HEK293T (cell line): Measurements from ENCODE around the gene ADSS1.

ENCODE experiments used
- CTCF ChIA-PET: fragments of 350-600 bp; formaldehyde crosslinking; extraction: SDS; loops from one replicate; lab custom pipeline; 2021; ENCODE audit warnings: antibody characterized with exemption, inconsistent platforms; lab: Yijun Ruan, JAX
- POLR2A ChIA-PET: fragments of 350-600 bp; formaldehyde crosslinking; extraction: SDS; loops from one replicate; lab custom pipeline; 2020; ENCODE audit warnings: antibody characterized with exemption, inconsistent platforms; lab: Yijun Ruan, JAX
- DNase-seq: peaks from one replicate; pipeline ENCODE4 v3.0.0; 2012; ENCODE audit warnings: mixed read lengths; ENCODE audit errors: extremely low spot score
- ARNT ChIP-seq: fragments of 450-650 bp; IDR thresholded peaks from 2 replicates; pipeline ENCODE4 v1.6.1; 2017; ENCODE audit warnings: mild to moderate bottlenecking
- BHLHE40 ChIP-seq: fragments of 450-650 bp; IDR thresholded peaks from 2 replicates; pipeline ENCODE4 v1.6.1; 2016; ENCODE audit warnings: mild to moderate bottlenecking, moderate library complexity, borderline replicate concordance
- CTBP1 ChIP-seq: fragments of 450-650 bp; IDR thresholded peaks from 2 replicates; pipeline ENCODE4 v1.6.1; 2016; ENCODE audit warnings: borderline replicate concordance
- ELF4 ChIP-seq: fragments of 450-650 bp; IDR thresholded peaks from 2 replicates; pipeline ENCODE4 v1.6.1; 2017; ENCODE audit warnings: antibody characterized with exemption
- FOXA1 ChIP-seq: fragments of 450-650 bp; IDR thresholded peaks from 2 replicates; pipeline ENCODE4 v1.6.1; 2016; ENCODE audit warnings: mild to moderate bottlenecking
- FOXK2 ChIP-seq: fragments of 450-650 bp; IDR thresholded peaks from 2 replicates; pipeline ENCODE4 v1.6.1; 2016; ENCODE audit warnings: mild to moderate bottlenecking
- FOXM1 ChIP-seq: fragments of 450-650 bp; IDR thresholded peaks from 2 replicates; pipeline ENCODE4 v1.6.1; 2017; ENCODE audit warnings: mild to moderate bottlenecking, borderline replicate concordance
- HDGF ChIP-seq: fragments of 450-650 bp; IDR thresholded peaks from 2 replicates; pipeline ENCODE4 v1.6.1; 2017; ENCODE audit warnings: antibody characterized with exemption, borderline replicate concordance
- L3MBTL2 ChIP-seq: fragments of 450-650 bp; conservative IDR thresholded peaks from 2 replicates; pipeline ENCODE4 v1.6.1; 2016; ENCODE audit warnings: mild to moderate bottlenecking
- LEF1 ChIP-seq: fragments of 450-650 bp; IDR thresholded peaks from 2 replicates; pipeline ENCODE4 v1.6.1; 2017; ENCODE audit warnings: mild to moderate bottlenecking, borderline replicate concordance
- NFRKB ChIP-seq: fragments of 450-650 bp; IDR thresholded peaks from 2 replicates; pipeline ENCODE4 v1.6.1; 2016; ENCODE audit warnings: mild to moderate bottlenecking, moderate library complexity
- SP1 ChIP-seq: fragments of 450-650 bp; IDR thresholded peaks from 2 replicates; pipeline ENCODE4 v1.6.1; 2017
- SUZ12 ChIP-seq: fragments of 450-650 bp; IDR thresholded peaks from 2 replicates; pipeline ENCODE4 v1.6.1; 2016; ENCODE audit warnings: mild to moderate bottlenecking
- TARDBP ChIP-seq: fragments of 450-650 bp; IDR thresholded peaks from 2 replicates; pipeline ENCODE4 v1.6.1; 2016
- ZNF384 ChIP-seq: fragments of 450-650 bp; IDR thresholded peaks from 2 replicates; pipeline ENCODE4 v1.6.1; 2016
- TF ChIP-seq, protein P1 (sequence below): fragments of 450-650 bp; IDR thresholded peaks from 2 replicates; pipeline ENCODE4 v1.6.1; 2016

The ADSS1 gene

DNA sequence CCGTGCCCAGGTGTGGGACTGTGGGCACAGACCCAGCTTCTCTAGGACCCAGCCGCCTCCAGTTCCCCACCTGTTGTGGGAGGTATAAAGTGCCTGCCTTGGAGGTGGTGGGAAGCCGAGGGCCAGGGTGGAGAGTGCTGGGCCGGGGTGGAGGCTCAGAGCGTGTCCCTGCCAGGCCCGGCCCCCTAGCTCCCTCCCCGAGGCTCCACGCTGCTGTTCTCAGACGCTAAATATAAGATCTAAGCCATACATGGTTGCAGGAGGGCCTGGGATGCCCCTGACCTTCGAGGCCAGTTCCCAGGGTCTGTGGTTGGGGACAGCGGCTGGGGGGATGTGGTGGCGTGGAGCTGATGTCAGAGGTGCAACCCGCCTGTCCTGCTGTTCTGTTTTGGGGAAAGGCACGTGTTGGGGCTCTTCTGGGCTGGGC, 23.8 kb upstream of the ADSS1 start:
- POLR2A ChIA-PET: interaction anchor here (0.8 kb wide), 1 partner anchor 169 kb away, joined by 3 read pairs; no protein-coding TSS in a partner anchor
- CTCF ChIA-PET: no interaction called here
- no peak for TF ChIP-seq FOXK2
- DNase-seq: no peak

DNA sequence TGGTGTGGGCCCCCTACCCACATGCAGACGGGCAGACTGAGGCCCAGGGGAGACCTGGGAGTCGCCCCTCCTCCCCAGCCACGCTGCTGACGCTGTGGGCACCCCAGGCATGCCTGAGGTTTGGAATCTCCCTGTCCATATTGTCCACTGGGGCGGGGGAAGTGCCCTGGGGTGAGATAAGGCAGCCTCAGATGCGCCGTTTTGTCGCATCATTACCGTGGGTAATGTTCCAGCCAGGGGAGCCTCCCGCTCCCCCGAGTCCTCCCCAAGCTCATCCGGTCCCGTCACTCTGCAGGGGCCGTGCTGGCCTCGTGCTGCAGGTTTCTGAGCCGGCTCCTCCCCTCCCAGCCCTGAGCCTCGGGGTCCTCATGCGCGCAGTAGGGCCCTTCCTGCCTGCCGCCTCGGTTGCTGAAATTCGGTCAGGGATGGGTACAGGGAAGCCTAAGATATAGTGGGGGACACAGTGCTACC, 23.2 kb upstream of the ADSS1 start:
- ChIA-PET CTCF (no interaction called here), POLR2A (interaction anchor here (1.4 kb wide), 1 partner anchor 23 kb away, joined by 3 read pairs; no protein-coding TSS in a partner anchor)
- DNase-seq: no peak
- TF ChIP-seq CTBP1 (no peak), HDGF (no peak), LEF1 (no peak), ZNF384 (no peak), NFRKB (no peak)

DNA sequence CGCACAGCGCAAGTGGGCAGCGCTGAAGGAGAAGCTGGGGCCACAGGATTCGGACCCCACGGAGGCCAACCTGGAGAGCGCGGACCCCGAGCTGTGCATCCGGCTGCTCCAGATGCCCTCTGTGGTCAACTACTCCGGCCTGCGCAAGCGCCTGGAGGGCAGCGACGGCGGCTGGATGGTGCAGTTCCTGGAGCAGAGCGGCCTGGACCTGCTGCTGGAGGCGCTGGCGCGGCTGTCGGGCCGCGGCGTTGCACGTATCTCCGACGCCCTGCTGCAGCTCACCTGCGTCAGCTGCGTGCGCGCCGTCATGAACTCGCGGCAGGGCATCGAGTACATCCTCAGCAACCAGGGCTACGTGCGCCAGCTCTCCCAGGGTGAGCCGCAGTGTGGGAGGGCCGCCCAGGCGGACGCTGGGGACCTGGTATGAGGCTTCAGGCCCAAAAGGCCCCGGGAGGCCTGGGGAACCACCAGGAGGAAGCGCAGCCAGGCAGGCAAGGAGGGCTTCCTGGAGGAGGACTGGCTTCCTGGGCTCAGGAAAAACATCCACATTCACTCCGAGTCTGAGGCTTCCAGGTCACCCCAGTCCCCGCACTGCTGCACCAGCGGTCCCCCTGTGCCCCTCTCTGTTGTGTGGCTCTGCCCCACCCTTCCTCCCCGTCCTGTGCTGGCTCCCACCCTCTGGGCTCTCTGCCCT, 22.5 kb upstream of the ADSS1 start:
- TF ChIP-seq CTBP1 (no peak), FOXK2 (no peak), L3MBTL2 (no peak), ARNT (no peak), BHLHE40 (no peak), FOXM1 (no peak), SP1 (no peak), FOXA1 (no peak)
- DNase-seq: no peak
- POLR2A ChIA-PET: interaction anchor here (1.4 kb wide), 1 partner anchor 24 kb away, joined by 3 read pairs; no protein-coding TSS in a partner anchor
- CTCF ChIA-PET: no interaction called here

DNA sequence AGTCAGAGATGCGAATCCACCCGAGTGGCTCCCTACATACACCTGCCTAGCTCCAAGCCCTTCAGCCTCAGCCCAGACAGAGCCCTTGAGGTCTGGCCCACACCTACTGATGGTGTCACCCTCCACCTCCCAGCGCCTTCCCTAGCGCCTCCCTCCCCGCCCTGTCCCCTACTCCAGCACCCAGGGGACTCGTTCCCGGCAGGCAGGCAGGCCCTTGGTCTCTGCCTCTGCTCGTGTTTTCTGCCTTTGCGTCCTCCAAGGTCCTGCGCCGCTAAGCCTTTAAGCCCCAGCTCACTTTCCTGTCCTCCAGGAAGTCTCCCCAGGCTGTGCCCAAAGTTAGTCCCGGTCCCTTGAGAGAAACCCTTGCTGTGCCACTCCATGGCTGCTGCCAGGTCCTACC, 21.9 kb upstream of the ADSS1 start:
- DNase-seq: no peak
- POLR2A ChIA-PET: interaction anchor here (1.4 kb wide), 1 partner anchor 25 kb away, joined by 3 read pairs; no protein-coding TSS in a partner anchor
- CTCF ChIA-PET: no interaction called here

DNA sequence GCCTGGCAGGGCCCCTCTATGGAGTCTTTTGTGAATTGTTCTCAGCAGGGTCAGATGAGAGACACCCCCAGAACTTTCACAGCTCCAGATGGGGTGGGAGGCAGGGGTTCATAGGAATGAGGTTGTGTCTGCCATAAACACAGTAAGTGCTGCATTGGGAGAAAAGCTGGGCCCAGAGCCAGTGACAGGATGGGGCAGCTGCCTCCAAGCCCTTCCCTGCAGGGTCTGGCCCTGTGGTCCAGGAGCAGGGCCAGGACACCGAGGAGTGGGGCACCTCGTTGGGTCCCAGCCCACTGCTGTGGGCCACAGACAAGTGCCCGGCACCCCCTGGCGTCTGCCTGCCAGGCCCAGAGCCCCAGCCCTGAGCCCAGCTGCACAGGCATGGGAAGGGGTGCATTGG, 21.4 kb upstream of the ADSS1 start:
- CTCF ChIA-PET: no interaction called here
- no peak for DNase-seq
- POLR2A ChIA-PET: interaction anchor here (1.0 kb wide), 1 partner anchor 9 kb away, joined by 3 read pairs; no protein-coding TSS in a partner anchor
- TF ChIP-seq TARDBP: no peak

More for the DNA sequence above, 21.9 kb upstream of the ADSS1 start:
- TF ChIP-seq FOXM1: no peak
- TF ChIP-seq, protein P1, sequence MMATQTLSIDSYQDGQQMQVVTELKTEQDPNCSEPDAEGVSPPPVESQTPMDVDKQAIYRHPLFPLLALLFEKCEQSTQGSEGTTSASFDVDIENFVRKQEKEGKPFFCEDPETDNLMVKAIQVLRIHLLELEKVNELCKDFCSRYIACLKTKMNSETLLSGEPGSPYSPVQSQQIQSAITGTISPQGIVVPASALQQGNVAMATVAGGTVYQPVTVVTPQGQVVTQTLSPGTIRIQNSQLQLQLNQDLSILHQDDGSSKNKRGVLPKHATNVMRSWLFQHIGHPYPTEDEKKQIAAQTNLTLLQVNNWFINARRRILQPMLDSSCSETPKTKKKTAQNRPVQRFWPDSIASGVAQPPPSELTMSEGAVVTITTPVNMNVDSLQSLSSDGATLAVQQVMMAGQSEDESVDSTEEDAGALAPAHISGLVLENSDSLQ: no peak
- no peak for TF ChIP-seq TARDBP
- no peak for TF ChIP-seq L3MBTL2
- no peak for TF ChIP-seq LEF1
- TF ChIP-seq BHLHE40: no peak
- no peak for TF ChIP-seq FOXA1
- no peak for TF ChIP-seq NFRKB
- TF ChIP-seq CTBP1: no peak
- no peak for TF ChIP-seq SUZ12
- TF ChIP-seq HDGF: no peak

DNA sequence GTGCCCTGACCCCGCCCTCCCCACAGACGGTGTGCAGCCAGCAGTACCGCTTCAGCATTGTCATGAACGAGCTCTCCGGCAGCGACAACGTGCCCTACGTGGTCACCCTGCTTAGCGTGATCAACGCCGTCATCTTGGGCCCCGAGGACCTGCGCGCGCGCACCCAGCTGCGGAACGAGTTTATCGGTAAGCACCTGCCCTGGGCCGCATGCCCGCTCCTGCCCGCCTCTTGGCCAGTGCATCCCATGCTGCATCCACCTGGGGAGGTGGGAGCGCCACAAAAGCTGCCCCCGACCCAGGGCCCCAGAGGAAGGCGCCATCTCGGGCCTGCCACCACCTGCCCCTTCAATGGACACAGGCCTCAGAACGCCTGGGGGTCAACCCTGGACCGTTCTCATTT, 20.8 kb upstream of the ADSS1 start:
- TF ChIP-seq FOXA1: no peak
- no peak for TF ChIP-seq ZNF384
- TF ChIP-seq SP1: no peak
- ChIA-PET POLR2A (interaction anchor here (1.0 kb wide), 1 partner anchor 10 kb away, joined by 3 read pairs; no protein-coding TSS in a partner anchor), CTCF (no interaction called here)
- no peak for DNase-seq

DNA sequence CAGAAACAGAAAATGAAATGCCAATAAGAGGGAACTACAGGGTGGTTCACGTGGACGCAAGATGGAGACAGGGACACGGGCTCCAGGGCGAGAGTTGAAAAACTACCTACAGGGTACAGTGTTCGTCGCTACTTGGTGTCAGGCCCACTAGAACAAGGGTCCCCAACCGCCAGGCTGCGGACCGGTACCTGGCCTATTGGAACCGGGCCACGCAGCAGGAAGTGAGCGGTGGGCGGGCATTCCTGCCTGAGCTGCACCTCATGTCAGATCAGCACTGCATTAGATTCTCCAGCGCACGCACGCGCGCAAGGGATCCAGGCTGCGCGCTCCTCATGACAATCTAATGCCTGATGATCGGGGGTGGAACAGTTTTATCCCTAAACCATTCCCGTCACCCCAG, 19.8 kb upstream of the ADSS1 start:
- TF ChIP-seq FOXM1: no peak
- TF ChIP-seq ARNT: no peak
- no peak for TF ChIP-seq SUZ12
- no peak for TF ChIP-seq SP1
- no peak for TF ChIP-seq FOXA1
- TF ChIP-seq HDGF: no peak
- TF ChIP-seq LEF1: no peak
- no peak for TF ChIP-seq TARDBP
- no peak for TF ChIP-seq ELF4
- TF ChIP-seq NFRKB: no peak
- no peak for TF ChIP-seq L3MBTL2
- no peak for TF ChIP-seq FOXK2
- TF ChIP-seq, protein P1: no peak
- no peak for TF ChIP-seq CTBP1
- TF ChIP-seq BHLHE40: no peak
- TF ChIP-seq ZNF384: no peak
- POLR2A ChIA-PET: no interaction called here
- DNase-seq: no peak
- CTCF ChIA-PET: no interaction called here
